Gastrocnemius medialis (tissue), 4 donors: ENCODE results near the gene LCE2B.

Source experiments
- CTCF ChIP-seq, 5 experiments: fragments of 450-650 bp in 3 of 5; fragments of 200-600 bp in 2 of 5; sonication (generic) in 2 of 5; IDR thresholded peaks in 4 of 5; conservative IDR thresholded peaks in 1 of 5; 1 replicate in 4 of 5; 2 replicates in 1 of 5; pipeline ENCODE4 v1.5.1; 2016 to 2019; ENCODE audit warnings: antibody characterized with exemption in 5 of 5, mild to moderate bottlenecking in 3 of 5, moderate library complexity in 3 of 5
- POLR2A ChIP-seq, 2 donors: fragments of 450-650 bp; IDR thresholded peaks; one replicate each; pipeline ENCODE4 v1.6.1; 2017; ENCODE audit warnings: antibody characterized with exemption in 2 of 2, mild to moderate bottlenecking in 2 of 2, moderate library complexity in 2 of 2

DNA sequence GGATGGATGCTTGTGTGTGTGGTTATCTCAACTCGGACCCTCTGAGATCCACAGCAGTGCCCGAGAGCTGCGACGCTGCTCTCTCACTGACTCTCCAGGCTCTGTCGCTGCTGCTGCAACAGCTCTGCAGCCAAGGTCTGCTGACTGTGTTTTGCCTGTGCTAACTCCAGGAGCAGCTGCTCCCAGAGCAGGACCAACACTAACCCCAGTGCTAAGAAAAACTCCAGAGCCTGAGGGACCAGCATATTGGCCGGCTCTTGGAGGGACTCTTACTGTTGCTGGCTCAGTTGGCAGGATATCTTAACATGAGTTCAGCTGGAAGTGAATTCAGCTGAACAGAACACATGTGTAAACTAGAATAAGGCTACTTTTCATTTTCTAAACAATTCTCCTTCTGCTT, 6.5 kb upstream of the LCE2B start:
- TF ChIP-seq CTCF (IDR thresholded peaks at IDR 0.05 in 4 of 5, conservative IDR thresholded peaks at IDR 0.05 in 1 of 5) (no peak), POLR2A (IDR thresholded peaks at IDR 0.05) (no peak)
